Measurements from ENCODE around the gene RLF.

Gene RLF, protein sequence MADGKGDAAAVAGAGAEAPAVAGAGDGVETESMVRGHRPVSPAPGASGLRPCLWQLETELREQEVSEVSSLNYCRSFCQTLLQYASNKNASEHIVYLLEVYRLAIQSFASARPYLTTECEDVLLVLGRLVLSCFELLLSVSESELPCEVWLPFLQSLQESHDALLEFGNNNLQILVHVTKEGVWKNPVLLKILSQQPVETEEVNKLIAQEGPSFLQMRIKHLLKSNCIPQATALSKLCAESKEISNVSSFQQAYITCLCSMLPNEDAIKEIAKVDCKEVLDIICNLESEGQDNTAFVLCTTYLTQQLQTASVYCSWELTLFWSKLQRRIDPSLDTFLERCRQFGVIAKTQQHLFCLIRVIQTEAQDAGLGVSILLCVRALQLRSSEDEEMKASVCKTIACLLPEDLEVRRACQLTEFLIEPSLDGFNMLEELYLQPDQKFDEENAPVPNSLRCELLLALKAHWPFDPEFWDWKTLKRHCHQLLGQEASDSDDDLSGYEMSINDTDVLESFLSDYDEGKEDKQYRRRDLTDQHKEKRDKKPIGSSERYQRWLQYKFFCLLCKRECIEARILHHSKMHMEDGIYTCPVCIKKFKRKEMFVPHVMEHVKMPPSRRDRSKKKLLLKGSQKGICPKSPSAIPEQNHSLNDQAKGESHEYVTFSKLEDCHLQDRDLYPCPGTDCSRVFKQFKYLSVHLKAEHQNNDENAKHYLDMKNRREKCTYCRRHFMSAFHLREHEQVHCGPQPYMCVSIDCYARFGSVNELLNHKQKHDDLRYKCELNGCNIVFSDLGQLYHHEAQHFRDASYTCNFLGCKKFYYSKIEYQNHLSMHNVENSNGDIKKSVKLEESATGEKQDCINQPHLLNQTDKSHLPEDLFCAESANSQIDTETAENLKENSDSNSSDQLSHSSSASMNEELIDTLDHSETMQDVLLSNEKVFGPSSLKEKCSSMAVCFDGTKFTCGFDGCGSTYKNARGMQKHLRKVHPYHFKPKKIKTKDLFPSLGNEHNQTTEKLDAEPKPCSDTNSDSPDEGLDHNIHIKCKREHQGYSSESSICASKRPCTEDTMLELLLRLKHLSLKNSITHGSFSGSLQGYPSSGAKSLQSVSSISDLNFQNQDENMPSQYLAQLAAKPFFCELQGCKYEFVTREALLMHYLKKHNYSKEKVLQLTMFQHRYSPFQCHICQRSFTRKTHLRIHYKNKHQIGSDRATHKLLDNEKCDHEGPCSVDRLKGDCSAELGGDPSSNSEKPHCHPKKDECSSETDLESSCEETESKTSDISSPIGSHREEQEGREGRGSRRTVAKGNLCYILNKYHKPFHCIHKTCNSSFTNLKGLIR (N-terminal part only)

DNA sequence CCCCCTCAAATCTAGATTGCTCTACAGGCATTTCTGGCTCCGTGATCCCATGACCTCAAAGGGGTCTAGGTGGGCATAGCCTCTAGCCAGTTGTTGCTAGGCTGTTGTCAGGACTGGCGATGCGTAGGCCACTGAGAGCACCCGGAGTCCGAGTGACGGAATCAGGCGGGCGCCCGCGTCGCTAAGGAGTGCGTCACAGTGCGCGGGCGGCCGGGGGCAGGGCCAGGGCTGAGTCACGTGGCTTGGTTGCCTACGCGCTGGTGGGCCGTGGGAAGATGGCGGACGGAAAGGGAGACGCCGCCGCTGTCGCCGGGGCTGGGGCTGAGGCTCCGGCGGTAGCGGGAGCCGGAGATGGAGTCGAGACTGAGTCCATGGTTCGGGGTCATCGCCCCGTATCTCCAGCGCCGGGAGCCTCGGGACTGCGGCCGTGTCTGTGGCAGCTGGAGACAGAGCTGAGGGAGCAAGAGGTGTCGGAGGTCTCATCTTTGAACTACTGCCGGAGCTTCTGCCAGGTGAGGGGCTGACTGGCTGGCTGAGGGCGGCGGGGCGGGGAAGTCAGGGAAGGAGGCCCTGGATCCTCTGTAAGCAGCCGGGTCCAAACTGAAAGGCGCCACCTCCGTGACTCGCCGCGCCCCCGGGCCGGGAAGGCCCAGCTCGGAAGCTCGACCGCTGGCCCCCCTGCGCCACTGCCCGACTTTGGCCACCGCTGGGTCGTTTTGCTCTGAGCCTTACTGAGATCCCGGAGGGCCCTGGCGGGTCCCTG lies at the start of gene RLF:
Gene RLF (plus strand): TSS at position 263 of the 763 bp plus-strand sequence. CDS start 13 bp downstream, at position 276.
- peak; percentile 86 for DNase-seq

DNA sequence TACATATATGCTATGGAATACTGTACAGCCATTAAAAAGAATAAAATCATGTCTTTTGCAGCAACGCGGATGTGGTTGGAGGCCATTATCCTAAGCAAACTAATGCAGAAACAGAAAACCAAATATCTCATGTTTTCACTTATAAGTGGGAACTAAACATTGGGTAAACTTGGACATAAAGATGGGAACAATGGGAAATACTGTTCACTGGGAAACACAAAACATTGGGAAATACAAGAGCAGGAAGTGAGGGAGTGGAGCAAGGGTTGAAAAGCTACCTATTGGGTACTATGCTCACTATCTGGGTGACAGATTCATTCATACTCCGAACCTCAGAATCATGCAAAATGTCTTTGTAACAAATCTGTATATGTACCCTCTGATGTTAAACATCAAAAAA lies 46.8 kb upstream of the RLF start:
- no peak for DNase-seq

DNA sequence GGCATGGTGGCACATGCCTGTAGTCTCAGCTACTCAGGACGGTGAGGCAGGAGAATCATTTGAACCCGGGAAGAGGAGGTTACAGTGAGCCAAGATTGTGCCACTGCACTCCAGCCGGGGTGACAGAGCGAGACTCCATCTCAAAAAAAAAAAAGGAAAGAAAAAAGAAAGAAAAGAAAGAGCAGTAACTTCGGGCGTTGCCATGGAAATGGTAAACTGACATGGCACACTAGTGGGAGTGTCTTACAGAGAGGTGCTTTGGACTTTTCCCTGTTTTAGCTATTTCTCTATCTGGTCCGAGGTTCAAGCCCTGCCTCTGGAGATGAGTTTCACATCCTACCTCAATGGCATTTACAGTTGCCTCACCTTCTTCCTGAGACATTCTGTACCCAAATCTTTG lies 41.1 kb upstream of the RLF start:
- DNase-seq, result no peak

DNA sequence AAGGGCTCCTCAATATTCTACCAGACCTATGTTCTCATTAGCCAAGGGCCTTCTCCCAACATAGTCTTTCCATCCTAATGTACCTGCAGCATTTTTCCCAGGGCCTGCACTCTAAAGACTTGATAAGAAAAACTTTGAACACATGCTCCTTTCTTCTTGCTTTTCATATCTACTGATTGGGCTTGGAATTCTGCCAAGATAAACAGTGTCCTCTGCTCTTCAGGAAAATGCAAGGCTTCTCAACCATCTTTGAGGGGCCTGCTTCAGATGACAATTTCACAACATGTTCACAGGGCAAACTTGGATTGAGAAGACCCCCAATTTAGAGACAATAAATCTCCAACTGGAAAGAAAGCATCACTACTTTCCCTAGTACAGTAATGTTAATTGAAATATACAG lies 38.3 kb upstream of the RLF start:
- no peak for DNase-seq

DNA sequence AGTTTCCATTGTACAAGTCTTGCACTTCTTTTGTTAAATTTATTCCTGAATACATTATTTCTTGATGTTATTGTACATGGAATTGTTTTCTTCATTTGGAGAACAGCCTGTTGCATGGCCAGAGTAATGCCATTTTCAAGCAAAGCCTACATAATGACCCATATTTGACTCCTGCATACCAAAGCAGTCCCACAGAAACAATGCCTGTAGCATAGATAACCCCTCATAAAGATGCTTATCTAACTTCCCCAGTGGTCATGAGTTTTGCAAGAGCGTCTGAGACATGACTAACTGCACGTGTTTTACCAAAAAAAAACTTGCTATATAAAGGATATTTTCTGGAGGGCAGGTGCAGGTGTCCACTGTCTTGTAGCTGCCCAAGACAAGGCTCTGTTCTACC lies 30.3 kb upstream of the RLF start:
- no peak for DNase-seq

DNA sequence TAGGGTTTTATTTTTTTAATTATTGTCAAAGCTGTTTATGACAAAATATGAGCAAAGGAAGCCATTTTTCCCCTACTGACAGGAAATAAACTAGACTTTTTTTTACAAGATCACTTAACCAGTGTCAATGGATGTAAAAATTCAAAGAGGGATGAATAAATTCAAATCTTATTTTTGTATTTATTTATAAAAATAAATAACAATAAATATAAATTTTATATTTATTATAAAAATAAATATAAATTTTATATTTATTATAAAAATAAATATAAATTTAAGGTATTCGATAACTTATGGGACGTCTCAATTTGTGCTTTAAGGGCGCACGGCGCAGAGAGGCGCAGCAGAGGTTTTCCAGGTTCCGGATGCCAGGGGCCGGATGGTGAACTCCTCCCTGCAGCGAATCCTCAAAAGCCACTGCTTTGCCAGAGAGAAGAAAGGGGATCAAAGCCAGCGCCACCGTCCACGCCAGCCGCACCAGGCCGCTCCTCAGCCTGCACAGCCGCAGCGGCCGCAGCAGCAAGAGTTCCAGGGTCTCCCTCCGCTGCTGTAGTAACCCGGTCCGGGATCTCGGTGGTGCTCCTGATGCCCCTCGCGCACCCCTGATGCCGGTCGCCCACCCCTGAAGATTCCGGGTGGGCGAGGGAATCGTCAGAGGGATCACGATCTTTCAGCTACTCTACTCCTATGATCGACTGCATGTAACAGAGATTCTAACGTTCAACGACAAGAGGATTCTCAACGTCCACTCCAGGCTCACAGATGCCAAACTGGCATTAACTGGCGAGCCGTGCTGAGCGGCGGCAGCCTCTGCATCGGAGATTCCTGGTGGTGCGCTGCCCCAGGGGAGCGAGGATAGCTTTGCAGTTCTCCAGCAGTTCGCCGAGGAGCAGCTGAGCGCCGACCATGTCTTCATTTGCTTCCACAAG lies 28.5 kb upstream of the RLF start:
- DNase-seq, result no peak

DNA sequence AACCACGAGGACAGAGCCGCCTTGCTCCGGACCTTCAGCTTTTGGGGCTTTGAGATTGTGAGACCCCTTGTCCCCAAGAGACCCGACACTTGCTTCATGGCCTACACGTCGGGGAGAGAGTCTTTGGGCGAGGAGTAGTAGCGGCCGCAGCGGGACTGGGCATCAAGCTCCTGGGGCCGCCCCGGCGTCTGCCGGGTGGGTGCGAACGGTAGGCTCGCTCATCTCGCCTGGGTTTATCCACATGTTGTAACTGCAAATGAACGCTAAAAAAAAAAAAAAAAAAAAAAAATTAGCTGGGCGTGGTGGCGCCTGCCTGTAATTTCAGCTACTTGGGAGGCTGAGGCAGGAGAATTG lies 27.9 kb upstream of the RLF start:
- DNase-seq, result no peak

DNA sequence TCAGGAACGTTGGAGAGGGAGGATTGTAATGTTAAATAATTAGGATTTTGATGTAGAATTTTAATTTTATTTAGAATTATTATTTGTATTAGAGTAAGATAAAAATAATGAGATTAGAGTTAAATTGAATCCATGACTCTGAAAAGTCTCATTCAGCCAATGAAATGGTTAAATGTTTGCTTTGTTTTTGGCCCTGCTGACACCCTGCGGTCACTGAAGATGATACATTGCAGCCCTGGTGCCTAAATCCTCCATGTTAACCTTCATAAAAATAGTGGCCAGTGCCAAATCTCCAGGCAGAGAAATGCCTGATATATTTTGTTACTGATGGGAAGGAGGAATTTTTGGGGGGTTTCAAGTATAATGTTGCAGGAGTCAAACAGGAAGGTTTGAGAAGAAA lies 27.3 kb upstream of the RLF start:
- no peak for DNase-seq

DNA sequence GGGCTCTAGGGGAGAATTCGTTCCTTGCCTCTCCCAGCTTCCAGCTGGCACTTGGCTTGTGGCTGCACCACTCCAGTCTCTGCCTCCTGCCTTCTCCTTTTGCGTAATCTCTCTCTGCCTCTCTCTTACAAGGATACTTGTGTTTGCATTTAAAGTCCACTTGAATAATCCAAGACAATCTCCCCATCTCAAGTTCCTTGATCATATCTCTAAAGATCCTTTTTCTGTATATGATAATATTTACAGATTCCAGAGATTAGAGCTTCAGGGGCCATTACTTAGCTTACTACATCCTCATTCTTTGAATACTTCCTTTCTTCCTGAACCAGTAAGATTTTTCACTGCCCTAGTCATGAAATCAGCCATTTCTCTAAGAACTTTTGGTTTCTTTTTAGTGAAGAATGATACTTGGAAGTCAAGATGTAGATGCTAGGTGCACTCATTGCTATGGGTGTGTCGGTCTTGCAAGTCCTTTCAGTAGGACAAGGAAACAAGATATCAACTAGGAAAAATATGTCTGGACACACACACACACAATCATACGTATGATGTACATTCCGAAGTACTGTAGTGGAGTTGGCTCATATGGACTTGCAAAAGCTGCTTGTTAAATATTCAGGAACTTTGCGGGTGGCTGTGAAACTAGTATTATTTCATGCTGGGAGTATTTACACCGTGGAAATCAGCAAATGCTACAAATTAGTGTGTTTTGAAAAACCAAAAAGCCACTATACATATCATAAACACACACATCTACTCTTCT lies 20.8 kb upstream of the RLF start:
- no peak for DNase-seq

DNA sequence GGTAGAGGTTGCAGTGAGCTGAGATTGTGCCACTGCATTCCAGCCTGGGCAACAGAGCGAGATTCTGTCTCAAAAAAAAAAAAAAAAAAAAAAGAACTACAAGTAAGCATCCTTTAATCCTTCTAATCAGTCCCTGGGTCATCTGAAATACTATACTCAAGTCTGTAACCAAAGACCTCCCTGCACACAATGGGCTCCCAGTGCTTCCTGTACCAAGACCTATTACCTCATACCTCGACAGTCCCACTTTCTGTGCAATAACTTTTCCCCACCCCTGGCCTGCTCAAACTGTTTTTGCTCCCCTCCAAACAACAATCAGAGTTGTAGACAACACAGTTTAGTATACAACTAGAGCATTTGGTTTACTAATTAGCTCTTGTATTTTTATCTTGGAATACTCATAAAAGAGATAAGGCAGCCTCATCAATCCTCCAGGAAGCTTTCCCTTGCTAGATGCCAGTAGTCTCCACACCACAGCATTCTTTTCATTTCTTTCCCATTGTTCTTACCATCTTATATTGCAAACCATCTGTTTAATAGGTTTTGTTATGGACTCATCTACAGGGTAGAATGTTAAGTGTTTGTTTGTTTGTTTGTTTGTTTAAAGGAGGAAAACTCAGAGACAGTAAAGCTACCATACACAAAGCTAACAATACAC lies 19.2 kb upstream of the RLF start:
- DNase-seq, result no peak

DNA sequence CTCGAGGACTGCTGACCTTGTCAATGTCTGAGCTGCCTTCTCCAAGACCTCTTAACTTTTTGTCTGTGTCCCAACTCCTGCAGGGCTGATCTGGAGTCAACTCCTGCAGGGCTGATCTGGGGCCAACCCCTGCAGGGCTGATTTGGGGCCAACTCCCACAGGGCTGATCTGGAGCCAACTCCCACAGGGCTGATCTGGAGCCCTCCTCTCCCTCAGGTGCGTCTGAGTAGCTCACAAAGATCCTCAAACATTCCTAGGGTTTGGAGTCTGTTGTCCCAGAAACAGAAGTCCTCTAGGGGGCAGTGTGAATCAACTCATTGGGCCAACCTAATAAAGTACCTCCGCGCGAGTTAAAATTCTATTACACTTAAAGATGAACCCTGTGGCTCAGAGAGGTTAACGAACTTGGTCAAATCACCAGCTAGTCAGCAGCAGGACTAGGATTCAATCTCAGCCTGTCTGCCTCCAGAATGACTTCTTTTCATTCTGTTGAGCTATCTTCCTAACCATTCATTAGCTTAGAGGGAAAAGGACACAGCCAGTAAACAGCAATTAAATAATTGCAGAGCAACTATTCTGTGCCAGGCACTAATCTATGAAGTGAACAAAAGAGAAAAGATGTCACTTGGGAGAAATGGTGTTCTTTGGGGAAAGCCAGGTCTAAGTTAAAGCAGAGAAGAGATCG lies 17.2 kb upstream of the RLF start:
- peak; percentile 71 for DNase-seq

DNA sequence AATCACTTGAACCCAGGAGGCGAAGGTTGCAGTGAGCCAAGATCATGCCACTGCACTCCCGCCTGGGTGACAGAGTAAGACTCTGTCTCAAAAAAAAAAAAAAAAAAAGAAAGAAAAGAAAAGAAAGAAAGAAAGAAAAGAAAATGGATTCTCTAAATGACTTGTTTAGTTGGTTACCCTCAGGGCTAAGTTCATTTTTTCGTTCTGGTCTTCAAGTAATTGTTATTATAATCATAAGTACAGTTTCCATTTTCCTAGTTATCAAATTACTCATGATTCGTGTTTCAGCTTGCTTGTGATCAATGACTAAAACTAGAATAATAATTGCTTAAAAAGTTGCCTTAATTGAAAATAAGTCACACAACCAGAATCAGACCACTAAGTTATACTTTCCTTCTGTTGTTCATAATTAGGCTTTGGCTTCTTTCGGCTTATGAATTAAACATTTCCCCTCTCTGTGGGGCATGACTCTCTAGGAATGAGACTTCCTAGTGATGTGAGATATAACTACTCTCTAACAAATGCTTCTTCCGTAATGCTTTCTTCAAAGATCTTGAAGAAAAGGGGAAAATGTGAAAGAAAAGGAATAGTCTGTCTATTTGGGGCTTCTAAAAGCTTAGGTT lies 9.6 kb upstream of the RLF start:
- DNase-seq, result no peak

DNA sequence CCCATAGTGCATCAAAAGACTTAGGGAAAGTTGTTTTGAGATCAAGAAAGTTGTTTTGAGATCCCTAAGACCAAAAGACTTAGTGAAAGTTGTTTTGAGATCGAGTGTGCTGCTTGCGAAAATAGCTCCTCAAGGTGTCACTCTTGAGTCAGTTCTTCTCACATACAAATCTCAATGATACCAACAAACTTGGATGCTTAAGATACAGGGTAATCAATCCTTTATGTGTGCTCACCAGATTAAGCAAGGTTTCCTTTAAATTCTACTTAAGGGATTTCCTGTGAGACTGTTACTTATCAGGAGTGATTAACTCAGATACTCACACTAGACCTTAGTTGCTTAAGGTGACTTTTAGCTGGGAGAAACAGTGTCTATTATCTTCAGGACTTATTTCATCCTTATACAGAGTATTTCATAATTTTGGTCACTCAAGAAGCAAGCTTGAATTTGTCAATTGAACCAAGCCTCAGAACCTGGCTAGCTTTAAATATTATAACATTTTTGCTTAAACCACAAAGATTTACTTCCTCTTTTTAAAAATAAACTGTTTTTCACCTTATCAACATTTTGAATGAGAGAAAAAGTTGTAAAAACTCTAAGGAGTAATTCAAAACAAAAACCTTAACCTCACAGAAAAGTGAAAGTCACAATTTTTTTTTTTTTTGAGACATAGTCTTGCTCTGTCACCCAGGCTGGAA lies 8.0 kb upstream of the RLF start:
- peak; percentile 15 for DNase-seq

DNA sequence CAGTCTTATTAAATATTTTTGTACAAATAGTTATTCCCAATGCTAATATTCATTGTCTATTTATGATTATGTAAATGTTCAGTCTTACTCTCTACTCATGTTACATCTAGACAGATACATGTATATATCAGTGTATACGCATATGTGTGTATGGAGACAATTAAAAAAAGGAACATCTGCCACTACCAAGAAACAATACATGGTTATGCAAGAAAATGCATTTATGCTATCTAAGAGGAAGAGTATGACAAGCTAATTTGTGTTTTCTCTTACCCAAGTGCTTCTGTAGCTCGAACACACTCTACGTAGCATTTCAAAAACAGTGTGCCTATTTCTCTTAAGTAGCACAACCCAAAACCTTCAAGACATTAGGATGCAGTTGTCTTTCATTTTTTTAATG lies 6.1 kb upstream of the RLF start:
- no peak for DNase-seq

DNA sequence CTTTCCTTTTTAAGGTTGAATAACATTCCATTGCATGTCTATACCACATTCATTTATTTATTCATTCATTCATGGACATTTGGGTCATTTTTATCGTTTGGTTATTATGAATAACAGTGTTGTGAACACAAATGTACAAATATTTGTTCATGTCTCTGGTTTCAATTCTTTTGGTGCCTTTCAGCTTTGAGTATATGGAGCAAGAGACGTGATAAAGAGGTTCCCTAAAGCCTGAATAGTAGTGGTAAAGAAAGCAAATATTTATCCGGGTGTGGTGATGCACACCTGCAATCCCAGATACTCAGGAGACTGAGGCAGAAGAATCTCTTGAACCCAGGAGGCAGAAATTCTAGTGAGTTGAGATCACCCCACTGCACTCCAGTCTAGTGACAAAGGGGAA lies 5.3 kb upstream of the RLF start:
- no peak for DNase-seq

DNA sequence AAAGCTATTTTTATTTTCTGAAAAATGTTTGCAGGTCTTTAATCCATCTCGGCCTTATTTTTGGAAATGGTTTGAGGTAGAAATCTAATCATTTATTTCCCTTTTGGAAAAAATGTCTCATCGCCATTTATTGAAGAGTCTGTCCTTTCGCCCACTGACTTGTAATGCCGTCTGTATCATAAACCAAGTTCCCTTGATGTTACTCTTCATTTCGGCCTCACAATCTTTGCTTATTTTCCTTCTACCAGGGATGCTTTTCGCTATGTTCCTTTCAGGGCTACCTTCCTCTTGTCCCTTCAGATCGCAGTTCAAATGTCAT lies 422 bp upstream of the RLF start:
- no peak for DNase-seq

DNA sequence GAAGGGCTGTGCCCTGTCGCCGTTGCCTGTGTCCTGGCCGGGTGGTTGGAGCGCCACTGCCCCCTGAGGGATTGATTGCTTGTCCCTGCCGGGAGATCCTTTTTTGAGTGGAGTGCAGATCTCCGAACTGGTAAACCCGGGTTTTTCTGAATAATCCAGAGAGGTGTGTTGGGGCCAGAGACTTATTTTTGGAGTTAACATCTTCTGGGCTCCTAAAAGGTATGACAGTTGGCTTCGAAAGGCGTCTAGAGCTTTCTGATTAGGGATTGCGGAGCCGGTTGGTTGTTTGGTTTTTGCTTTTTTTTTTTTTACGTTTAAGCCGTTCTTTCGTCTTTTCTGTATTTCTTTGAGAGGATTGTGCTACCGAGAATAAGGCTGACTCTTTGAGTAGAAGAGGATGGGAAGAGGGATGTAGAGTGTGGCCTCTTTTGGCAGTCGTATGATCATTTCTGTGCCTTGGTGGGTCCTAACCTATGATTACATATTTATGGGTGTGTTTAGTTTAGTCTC lies 756 bp downstream of the RLF start:
- no peak for DNase-seq

DNA sequence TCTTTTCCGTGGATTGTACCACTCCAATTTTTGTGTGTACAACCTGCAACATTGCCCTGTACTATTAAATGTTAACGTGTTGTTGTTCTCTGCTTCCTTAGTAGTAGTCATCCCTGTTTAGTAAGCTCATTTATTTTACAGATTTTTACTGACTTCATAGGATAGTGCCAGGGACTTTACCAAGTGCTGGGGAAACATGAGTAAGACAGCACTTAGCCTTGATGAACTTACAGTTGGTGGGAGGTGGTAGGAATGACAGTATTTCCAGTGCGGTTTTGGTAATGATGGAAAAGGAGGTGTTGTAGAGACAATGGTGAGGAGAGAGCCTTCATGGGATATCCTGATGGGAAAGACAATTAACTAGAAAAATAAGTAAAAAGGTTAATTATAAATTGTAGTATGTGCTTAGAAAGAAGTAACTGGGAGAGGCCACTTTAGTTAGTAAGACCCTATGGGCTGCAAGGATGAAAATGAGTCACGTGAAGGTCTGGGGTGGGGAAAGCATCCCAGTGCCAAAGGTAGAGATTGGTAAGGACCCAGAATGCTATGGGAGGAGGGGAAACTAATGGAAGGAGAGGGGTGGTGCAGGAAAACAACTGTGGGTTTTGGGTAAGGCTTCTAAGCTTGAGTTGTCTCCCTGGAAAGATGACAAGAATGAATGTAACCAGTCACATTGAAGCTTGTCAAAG lies 1.7 kb downstream of the RLF start:
- no peak for DNase-seq
